ENCODE measurements around the gene ZNF107. TPM values are rescaled to one million over a fixed set of nuclear protein-coding genes. Genes with fewer than 3 reads are reported as not detected.

ZNF107 gene
- total and polyA plus RNA-seq, 2 experiments from 2014 or later: 14.8 to 55.3 TPM

DNA sequence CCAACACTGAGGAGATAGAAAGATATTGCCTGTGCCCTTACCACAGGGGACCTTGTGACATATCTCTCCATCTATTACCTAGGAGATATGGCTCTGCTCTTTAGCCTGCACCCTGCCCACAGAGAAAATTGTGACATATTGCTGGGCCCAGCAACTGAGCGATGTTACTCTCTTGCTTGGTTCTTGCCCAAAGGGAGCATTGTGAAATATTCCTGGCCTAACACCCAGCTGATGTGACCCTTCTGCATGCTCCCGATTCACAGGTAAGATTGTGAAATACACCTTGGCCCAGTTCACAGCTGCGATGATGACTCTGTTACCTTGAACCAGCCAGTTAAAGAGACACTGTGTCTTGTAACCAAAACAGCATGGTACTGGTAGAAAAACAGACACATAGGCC lies 37.2 kb upstream of the ZNF107 start:
- no peak for DNase-seq (ENCODE audit: low spot score)
- Histone ChIP-seq H3K36me3 (ENCODE audit: insufficient read depth) (no peaks in the 10 kb centered on the region), H3K4me3 (no peak overlapping the region), H3K79me2 (replicated peaks; ENCODE audit: insufficient read depth) (no peaks in the 10 kb centered on the region), H3F3A (replicated peaks; ENCODE audit: low read depth) (no peaks in the 10 kb centered on the region), H2AFZ (no peak overlapping the region), H4K20me1 (replicated peaks; ENCODE audit: insufficient read depth) (no peaks in the 10 kb centered on the region), H3K4me2 (no peak overlapping the region), H3K9me2 (ENCODE audit: insufficient read depth) (no peaks in the 10 kb centered on the region), H3K27me3 (ENCODE audit: insufficient read depth) (no peaks in the 10 kb centered on the region), H3K27ac (ENCODE audit: low read depth) (no peak overlapping the region), H3K4me1 (ENCODE audit: insufficient read depth) (no peaks in the 10 kb centered on the region)
- no peaks in the 10 kb centered on the region for H3K27me3 Mint-ChIP-seq (ENCODE audit: insufficient read depth, low read depth, poor library complexity)
- H3K9me3 Mint-ChIP-seq: peaks cover 61% of the 10 kb centered on the region
- no peak for ATAC-seq
- no peaks in the 10 kb centered on the region for H3K4me1 Mint-ChIP-seq
- TF ChIP-seq, protein P1, sequence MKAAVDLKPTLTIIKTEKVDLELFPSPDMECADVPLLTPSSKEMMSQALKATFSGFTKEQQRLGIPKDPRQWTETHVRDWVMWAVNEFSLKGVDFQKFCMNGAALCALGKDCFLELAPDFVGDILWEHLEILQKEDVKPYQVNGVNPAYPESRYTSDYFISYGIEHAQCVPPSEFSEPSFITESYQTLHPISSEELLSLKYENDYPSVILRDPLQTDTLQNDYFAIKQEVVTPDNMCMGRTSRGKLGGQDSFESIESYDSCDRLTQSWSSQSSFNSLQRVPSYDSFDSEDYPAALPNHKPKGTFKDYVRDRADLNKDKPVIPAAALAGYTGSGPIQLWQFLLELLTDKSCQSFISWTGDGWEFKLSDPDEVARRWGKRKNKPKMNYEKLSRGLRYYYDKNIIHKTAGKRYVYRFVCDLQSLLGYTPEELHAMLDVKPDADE (IDR thresholded peaks at IDR 0.05): no peak
- no peak for TF ChIP-seq EZH2 (IDR thresholded peaks at IDR 0.05; ENCODE audit: low read depth, unreplicated experiment)
- TF ChIP-seq, protein P2, sequence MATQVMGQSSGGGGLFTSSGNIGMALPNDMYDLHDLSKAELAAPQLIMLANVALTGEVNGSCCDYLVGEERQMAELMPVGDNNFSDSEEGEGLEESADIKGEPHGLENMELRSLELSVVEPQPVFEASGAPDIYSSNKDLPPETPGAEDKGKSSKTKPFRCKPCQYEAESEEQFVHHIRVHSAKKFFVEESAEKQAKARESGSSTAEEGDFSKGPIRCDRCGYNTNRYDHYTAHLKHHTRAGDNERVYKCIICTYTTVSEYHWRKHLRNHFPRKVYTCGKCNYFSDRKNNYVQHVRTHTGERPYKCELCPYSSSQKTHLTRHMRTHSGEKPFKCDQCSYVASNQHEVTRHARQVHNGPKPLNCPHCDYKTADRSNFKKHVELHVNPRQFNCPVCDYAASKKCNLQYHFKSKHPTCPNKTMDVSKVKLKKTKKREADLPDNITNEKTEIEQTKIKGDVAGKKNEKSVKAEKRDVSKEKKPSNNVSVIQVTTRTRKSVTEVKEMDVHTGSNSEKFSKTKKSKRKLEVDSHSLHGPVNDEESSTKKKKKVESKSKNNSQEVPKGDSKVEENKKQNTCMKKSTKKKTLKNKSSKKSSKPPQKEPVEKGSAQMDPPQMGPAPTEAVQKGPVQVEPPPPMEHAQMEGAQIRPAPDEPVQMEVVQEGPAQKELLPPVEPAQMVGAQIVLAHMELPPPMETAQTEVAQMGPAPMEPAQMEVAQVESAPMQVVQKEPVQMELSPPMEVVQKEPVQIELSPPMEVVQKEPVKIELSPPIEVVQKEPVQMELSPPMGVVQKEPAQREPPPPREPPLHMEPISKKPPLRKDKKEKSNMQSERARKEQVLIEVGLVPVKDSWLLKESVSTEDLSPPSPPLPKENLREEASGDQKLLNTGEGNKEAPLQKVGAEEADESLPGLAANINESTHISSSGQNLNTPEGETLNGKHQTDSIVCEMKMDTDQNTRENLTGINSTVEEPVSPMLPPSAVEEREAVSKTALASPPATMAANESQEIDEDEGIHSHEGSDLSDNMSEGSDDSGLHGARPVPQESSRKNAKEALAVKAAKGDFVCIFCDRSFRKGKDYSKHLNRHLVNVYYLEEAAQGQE (IDR thresholded peaks at IDR 0.05; ENCODE audit: unreplicated experiment): no peak
- no peak for TF ChIP-seq ZNF114 (CRISPR knock-in tag; IDR thresholded peaks at IDR 0.05)
- no peak for TF ChIP-seq CREB1 (CRISPR knock-in tag; IDR thresholded peaks at IDR 0.05; ENCODE audit: low read depth)
- TF ChIP-seq, protein P3, sequence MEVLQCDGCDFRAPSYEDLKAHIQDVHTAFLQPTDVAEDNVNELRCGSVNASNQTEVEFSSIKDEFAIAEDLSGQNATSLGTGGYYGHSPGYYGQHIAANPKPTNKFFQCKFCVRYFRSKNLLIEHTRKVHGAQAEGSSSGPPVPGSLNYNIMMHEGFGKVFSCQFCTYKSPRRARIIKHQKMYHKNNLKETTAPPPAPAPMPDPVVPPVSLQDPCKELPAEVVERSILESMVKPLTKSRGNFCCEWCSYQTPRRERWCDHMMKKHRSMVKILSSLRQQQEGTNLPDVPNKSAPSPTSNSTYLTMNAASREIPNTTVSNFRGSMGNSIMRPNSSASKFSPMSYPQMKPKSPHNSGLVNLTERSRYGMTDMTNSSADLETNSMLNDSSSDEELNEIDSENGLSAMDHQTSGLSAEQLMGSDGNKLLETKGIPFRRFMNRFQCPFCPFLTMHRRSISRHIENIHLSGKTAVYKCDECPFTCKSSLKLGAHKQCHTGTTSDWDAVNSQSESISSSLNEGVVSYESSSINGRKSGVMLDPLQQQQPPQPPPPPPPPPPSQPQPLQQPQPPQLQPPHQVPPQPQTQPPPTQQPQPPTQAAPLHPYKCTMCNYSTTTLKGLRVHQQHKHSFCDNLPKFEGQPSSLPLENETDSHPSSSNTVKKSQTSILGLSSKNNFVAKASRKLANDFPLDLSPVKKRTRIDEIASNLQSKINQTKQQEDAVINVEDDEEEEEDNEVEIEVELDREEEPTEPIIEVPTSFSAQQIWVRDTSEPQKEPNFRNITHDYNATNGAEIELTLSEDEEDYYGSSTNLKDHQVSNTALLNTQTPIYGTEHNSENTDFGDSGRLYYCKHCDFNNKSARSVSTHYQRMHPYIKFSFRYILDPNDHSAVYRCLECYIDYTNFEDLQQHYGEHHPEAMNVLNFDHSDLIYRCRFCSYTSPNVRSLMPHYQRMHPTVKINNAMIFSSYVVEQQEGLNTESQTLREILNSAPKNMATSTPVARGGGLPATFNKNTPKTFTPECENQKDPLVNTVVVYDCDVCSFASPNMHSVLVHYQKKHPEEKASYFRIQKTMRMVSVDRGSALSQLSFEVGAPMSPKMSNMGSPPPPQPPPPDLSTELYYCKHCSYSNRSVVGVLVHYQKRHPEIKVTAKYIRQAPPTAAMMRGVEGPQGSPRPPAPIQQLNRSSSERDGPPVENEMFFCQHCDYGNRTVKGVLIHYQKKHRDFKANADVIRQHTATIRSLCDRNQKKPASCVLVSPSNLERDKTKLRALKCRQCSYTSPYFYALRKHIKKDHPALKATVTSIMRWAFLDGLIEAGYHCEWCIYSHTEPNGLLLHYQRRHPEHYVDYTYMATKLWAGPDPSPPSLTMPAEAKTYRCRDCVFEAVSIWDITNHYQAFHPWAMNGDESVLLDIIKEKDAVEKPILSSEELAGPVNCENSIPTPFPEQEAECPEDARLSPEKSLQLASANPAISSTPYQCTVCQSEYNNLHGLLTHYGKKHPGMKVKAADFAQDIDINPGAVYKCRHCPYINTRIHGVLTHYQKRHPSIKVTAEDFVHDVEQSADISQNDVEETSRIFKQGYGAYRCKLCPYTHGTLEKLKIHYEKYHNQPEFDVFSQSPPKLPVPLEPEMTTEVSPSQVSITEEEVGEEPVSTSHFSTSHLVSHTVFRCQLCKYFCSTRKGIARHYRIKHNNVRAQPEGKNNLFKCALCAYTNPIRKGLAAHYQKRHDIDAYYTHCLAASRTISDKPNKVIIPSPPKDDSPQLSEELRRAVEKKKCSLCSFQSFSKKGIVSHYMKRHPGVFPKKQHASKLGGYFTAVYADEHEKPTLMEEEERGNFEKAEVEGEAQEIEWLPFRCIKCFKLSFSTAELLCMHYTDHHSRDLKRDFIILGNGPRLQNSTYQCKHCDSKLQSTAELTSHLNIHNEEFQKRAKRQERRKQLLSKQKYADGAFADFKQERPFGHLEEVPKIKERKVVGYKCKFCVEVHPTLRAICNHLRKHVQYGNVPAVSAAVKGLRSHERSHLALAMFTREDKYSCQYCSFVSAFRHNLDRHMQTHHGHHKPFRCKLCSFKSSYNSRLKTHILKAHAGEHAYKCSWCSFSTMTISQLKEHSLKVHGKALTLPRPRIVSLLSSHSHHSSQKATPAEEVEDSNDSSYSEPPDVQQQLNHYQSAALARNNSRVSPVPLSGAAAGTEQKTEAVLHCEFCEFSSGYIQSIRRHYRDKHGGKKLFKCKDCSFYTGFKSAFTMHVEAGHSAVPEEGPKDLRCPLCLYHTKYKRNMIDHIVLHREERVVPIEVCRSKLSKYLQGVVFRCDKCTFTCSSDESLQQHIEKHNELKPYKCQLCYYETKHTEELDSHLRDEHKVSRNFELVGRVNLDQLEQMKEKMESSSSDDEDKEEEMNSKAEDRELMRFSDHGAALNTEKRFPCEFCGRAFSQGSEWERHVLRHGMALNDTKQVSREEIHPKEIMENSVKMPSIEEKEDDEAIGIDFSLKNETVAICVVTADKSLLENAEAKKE (CRISPR knock-in tag; IDR thresholded peaks at IDR 0.05): no peak
- no peak for TF ChIP-seq EZH2phosphoT487 (IDR thresholded peaks at IDR 0.05; ENCODE audit: unreplicated experiment)
- no peak for TF ChIP-seq CTCF (conservative IDR thresholded peaks at IDR 0.05; ENCODE audit: low read depth in 2 of 2)
- no peak for TF ChIP-seq JUNB (IDR thresholded peaks at IDR 0.05; ENCODE audit: unreplicated experiment)
- TF ChIP-seq ZNF331 (CRISPR knock-in tag; IDR thresholded peaks at IDR 0.05; ENCODE audit: low read depth): no peak
- TF ChIP-seq POLR2AphosphoS5 (IDR thresholded peaks at IDR 0.05; ENCODE audit: low read depth): no peak
- no peak for TF ChIP-seq NANOG (IDR thresholded peaks at IDR 0.05; ENCODE audit: borderline replicate concordance)
- TF ChIP-seq STAT1 (IDR thresholded peaks at IDR 0.05; ENCODE audit: unreplicated experiment): no peak
- H3K36me3 Mint-ChIP-seq (ENCODE audit: low read depth): no peaks in the 10 kb centered on the region; the same call in 2 of the 3 replicates
- H3K4me3 Mint-ChIP-seq: no peak overlapping the region
- no peak overlapping the region for H3K27ac Mint-ChIP-seq
